Cardiac fibroblast (primary cell): ENCODE data around the gene TBCCD1.
A peak's percentile ranks its signal among the peaks of the same experiment; 100 is the strongest.

Experiments used
- DNase-seq, 2 donors: peaks; one replicate each; pipeline versions ENCODE4 v3.0.0 to v3.0.0-alpha.2; 2010; ENCODE audit warnings: low read depth in 2 of 2
- H3K4me3 ChIP-seq, 2 donors: replicated peaks in 1 of 2; 1 replicate in 1 of 2; 2 replicates in 1 of 2; pipeline ENCODE4 v1.5.1; 2011; ENCODE audit warnings: low read depth in 2 of 2, low read length in 2 of 2, mild to moderate bottlenecking in 2 of 2, moderate library complexity in 1 of 2
- TF ChIP-seq, protein P1 (sequence below): IDR thresholded peaks from one replicate; pipeline ENCODE4 v1.5.1; 2011; ENCODE audit warnings: low read depth, mild to moderate bottlenecking, low read length, inconsistent platforms

The TBCCD1 gene

GRCh38 chr3:186596568-186597287 is 29.6 kb upstream of the TBCCD1 start:
- TF ChIP-seq, protein P1, sequence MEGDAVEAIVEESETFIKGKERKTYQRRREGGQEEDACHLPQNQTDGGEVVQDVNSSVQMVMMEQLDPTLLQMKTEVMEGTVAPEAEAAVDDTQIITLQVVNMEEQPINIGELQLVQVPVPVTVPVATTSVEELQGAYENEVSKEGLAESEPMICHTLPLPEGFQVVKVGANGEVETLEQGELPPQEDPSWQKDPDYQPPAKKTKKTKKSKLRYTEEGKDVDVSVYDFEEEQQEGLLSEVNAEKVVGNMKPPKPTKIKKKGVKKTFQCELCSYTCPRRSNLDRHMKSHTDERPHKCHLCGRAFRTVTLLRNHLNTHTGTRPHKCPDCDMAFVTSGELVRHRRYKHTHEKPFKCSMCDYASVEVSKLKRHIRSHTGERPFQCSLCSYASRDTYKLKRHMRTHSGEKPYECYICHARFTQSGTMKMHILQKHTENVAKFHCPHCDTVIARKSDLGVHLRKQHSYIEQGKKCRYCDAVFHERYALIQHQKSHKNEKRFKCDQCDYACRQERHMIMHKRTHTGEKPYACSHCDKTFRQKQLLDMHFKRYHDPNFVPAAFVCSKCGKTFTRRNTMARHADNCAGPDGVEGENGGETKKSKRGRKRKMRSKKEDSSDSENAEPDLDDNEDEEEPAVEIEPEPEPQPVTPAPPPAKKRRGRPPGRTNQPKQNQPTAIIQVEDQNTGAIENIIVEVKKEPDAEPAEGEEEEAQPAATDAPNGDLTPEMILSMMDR, result no peak
- no peak overlapping the region for H3K4me3 ChIP-seq
- peak; percentile 14 to 43 for DNase-seq

DNA sequence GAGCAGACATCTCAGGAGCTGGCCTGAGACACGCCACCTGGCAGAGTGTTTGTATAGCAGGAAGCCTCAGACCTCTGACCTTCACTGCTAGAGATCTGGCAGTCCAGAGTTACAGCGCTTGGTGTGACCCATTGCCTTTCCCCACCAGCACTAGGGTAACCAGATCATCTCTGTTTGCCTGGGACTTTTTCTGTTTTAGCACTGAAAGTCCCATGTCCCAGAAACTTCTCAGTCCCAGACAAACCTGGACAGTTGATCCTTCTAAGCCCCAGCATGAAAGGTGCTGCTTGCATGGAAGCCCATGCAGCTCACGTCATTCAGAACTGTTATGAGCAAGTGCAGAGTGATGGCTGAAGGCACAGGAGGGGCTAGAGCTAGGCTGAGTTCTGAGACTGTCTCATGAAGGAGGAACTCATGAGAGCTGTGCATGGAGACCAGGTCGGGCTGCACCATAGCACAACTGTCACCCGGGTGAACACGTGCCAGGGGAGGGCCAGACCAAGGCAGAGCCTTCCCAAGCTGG is 27.5 kb upstream of the TBCCD1 start:
- no peak for DNase-seq
- H3K4me3 ChIP-seq, result no peak overlapping the region
- TF ChIP-seq, protein P1, result no peak

GRCh38 chr3:186593862-186594261 is 26.7 kb upstream of the TBCCD1 start:
- no peak overlapping the region for H3K4me3 ChIP-seq
- TF ChIP-seq, protein P1, result no peak
- no peak for DNase-seq

DNA sequence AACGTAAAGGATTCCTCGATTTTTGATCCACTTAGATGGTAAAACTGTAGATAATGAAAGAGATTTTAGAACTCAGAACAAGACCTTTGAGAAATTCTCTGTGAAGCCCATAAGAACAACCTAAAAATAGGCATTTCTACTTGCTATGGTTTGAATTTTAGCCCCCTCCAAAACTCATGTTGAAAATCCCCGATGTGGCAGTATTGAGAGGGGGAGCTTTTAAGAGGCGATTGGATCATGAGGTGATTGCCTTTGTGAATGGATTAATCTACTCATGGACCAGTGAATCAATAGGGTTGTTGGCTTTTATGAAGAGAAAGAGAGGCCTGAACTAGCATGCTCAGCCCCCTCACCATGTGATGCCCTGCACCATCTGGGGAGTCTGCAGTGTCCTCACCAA is 25.5 kb upstream of the TBCCD1 start:
- TF ChIP-seq, protein P1, result no peak
- no peak for DNase-seq
- no peak overlapping the region for H3K4me3 ChIP-seq

GRCh38 chr3:186590580-186591295 is 23.6 kb upstream of the TBCCD1 start:
- no peak overlapping the region for H3K4me3 ChIP-seq
- TF ChIP-seq, protein P1, result no peak
- no peak for DNase-seq

DNA sequence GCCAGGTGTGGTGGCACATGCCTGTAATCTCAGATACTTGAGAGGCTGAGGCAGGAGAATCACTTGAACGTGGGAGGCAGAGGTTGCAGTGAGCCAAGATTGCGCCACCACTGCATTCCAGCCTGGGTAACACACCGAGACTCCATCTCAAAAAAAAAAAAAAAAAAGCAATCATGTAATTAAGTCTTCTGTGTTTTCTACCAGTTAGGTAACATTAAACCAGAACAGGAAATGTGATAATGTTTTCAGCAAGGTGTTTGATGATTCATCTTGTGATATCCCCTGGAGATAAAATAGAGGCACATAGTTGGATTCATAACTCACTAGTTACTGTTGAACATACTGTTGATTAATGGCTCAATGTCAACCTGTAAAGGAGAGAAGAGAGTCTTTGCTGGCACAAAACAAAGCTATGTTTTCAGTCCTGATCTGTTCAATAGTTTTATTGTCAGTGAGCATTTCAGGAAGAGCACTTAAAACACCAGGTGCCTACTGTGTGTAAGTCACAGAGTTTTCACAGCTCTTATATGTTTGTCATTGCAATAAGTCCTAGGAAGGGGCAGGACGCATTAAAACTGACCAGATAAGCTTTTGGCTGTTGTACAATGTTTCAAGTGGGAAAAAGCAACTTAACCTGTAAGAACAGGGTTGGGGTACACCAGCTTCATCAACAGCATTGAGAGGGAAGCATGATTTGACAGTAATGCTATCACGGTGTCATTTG is 22.9 kb upstream of the TBCCD1 start:
- DNase-seq, result peak; percentile 48 to 50
- TF ChIP-seq, protein P1, result no peak
- H3K4me3 ChIP-seq, result no peak overlapping the region
